Endodermal cell (in vitro differentiated cells): ENCODE results near the gene SOX8. TPM values are rescaled to one million over a fixed set of nuclear protein-coding genes. Genes with fewer than 3 reads are reported as not detected.

Experiments used
- DNase-seq: peaks from one replicate; pipeline ENCODE4 v3.0.0-alpha.2; 2017
- H3K27ac ChIP-seq: 2 replicates; pipeline ENCODE4 v1.5.1; 2013; ENCODE audit warnings: mild to moderate bottlenecking, low read depth, low read length, moderate library complexity
- H3K27me3 ChIP-seq: 2 replicates; pipeline ENCODE4 v1.6.1; 2013; ENCODE audit warnings: mild to moderate bottlenecking, low read length, moderate library complexity; ENCODE audit not compliant: insufficient read depth, control insufficient read depth, poor library complexity, severe bottlenecking
- H3K36me3 ChIP-seq: 2 replicates; pipeline ENCODE4 v1.7.0; 2013; ENCODE audit warnings: mild to moderate bottlenecking, low read length, moderate library complexity; ENCODE audit not compliant: control insufficient read depth, insufficient read depth
- H3K4me1 ChIP-seq: one replicate; pipeline ENCODE4 v1.7.0; 2013; ENCODE audit warnings: low read length; ENCODE audit not compliant: control insufficient read depth, insufficient read depth
- H3K4me3 ChIP-seq: 2 replicates; pipeline ENCODE4 v1.5.1; 2013; ENCODE audit warnings: mild to moderate bottlenecking, low read length, moderate library complexity
- H3K9ac ChIP-seq: 2 replicates; pipeline ENCODE4 v1.6.1; 2013; ENCODE audit warnings: mild to moderate bottlenecking, low read length, moderate library complexity; ENCODE audit not compliant: poor library complexity, severe bottlenecking; ENCODE audit errors: extremely low read depth
- H3K9me3 ChIP-seq: 2 replicates; pipeline ENCODE4 v1.6.1; 2013; ENCODE audit warnings: mild to moderate bottlenecking, low read length, moderate library complexity; ENCODE audit not compliant: control insufficient read depth
- H3K27ac Mint-ChIP-seq: 2 replicates; pipeline ENCODE4 v1.8.0; 2020; ENCODE audit warnings: mixed read lengths
- H3K27me3 Mint-ChIP-seq: 2 replicates; pipeline ENCODE4 v1.8.0; 2021; ENCODE audit warnings: mild to moderate bottlenecking, mixed read lengths; ENCODE audit not compliant: insufficient read depth
- H3K36me3 Mint-ChIP-seq: 2 replicates; pipeline ENCODE4 v1.8.0; 2020; ENCODE audit warnings: low read depth, mixed read lengths
- H3K4me1 Mint-ChIP-seq: 2 replicates; pipeline ENCODE4 v1.8.0; 2020; ENCODE audit warnings: mixed read lengths
- H3K4me3 Mint-ChIP-seq: 2 replicates; pipeline ENCODE4 v1.8.0; 2020; ENCODE audit warnings: mild to moderate bottlenecking, moderate library complexity, mixed read lengths
- H3K9me3 Mint-ChIP-seq: 2 replicates; pipeline ENCODE4 v1.8.0; 2020; ENCODE audit warnings: mild to moderate bottlenecking, mixed read lengths
- CTCF ChIP-seq: fragments of 200-600 bp; sonication (generic); conservative IDR thresholded peaks from 2 replicates; pipeline ENCODE4 v1.5.0; 2021; ENCODE audit warnings: antibody characterized with exemption, mild to moderate bottlenecking
- WGBS, 2 experiments: methylation state at CpG; one replicate each; pipeline versions ENCODE4 v1.1.5 to v1.1.7; 2013; ENCODE audit warnings: missing lambda C conversion rate in 2 of 2, mixed read lengths in 1 of 2; ENCODE audit not compliant: insufficient coverage in 1 of 2, insufficient read length in 1 of 2; 5-methylcytosine and 5-hydroxymethylcytosine counted together
- total RNA-seq, 2 donors: library from RNA; stranded (reverse); fragmentation: NEBNext Ultra II Directional in 1 of 2; extraction: Animal tissue kit (Norgen Biotek cat#: 25700) in 1 of 2; gene quantifications; 2 replicates in 1 of 2; 3 replicates in 1 of 2; pipeline ENCODE4 v1.2.1, GENCODE V29; 2021

SOX8 gene
- total RNA-seq, 2 donors from 2014 or later: 0.69 to 5.1 TPM

DNA sequence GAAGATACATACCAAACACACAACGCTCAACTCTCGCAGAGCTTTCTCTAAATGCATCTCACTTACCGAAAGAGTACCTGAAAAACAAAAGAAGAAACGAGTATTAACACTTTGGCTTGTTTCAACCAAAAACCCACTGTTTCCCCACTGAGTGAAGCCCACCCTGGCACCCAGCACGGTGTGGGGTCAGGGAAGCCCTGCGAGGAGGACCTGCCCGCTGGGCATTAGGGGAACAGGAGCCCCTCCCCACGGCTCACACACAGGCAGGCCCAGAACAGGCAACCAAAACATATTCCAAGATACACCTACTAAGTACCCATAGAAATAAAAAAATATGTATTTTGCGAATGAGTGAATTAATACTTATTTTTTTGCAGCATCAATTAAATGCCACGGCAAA, 47.4 kb upstream of the SOX8 start:
- DNase-seq: no peak
- H3K27ac Mint-ChIP-seq: no peak overlapping the region

DNA sequence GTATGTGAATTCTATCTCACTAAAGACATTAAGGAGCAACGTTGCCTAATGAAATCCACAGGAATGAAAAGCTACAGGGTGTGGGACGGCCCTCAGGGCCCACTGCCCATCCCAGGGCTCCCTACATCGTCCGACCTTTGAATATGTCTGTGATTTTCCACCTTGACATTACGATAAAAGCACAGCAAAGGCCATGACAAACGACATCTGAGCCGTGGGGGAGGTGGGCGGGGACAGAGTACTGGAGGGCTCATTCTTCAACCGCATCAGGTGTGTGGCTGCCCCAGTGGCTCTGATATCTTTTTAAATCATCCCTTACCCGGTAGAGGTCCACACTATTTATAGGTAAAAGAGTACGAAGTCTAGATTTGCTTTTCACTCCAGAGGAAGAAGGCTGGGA, 45.9 kb upstream of the SOX8 start:
- no peaks in the 10 kb centered on the region for H3K27me3 ChIP-seq
- no peak for TF ChIP-seq CTCF
- H3K4me3 Mint-ChIP-seq: no peak overlapping the region

More for the DNA sequence above, 47.4 kb upstream of the SOX8 start:
- H3K9me3 ChIP-seq: no peaks in the 10 kb centered on the region
- 93 to 98% methylated on average over 6 to 8 of the region's 10 CpGs for WGBS, 2 experiments
- H3K27me3 ChIP-seq: no peaks in the 10 kb centered on the region
- no peaks in the 10 kb centered on the region for H3K4me1 ChIP-seq
- Mint-ChIP-seq H3K27me3 (no peaks in the 10 kb centered on the region), H3K4me3 (no peak overlapping the region), H3K9me3 (no peaks in the 10 kb centered on the region), H3K4me1 (no peaks in the 10 kb centered on the region), H3K36me3 (peaks cover 4% of the 10 kb centered on the region)
- no peak overlapping the region for H3K9ac ChIP-seq
- H3K36me3 ChIP-seq: no peaks in the 10 kb centered on the region
- no peak for TF ChIP-seq CTCF
- no peak overlapping the region for H3K4me3 ChIP-seq
- no peak overlapping the region for H3K27ac ChIP-seq

GRCh38 chr16:937311-937710, 44.3 kb upstream of the SOX8 start:
- Mint-ChIP-seq H3K36me3 (peaks cover 24% of the 10 kb centered on the region), H3K4me3 (no peak overlapping the region), H3K27ac (no peak overlapping the region), H3K9me3 (peaks cover 24% of the 10 kb centered on the region), H3K4me1 (no peaks in the 10 kb centered on the region), H3K27me3 (no peaks in the 10 kb centered on the region)
- no peak for DNase-seq
- H3K4me3 ChIP-seq: no peak overlapping the region
- no peaks in the 10 kb centered on the region for H3K36me3 ChIP-seq
- no peak overlapping the region for H3K27ac ChIP-seq
- H3K27me3 ChIP-seq: no peaks in the 10 kb centered on the region
- TF ChIP-seq CTCF: no peak
- no peak overlapping the region for H3K9ac ChIP-seq
- H3K9me3 ChIP-seq: peaks cover 19% of the 10 kb centered on the region
- no peaks in the 10 kb centered on the region for H3K4me1 ChIP-seq
- 65 to 78% methylated on average over 6 to 8 of the region's 8 CpGs for WGBS, 2 experiments

More for the DNA sequence above, 45.9 kb upstream of the SOX8 start:
- no peak overlapping the region for H3K27ac ChIP-seq
- H3K9ac ChIP-seq: no peak overlapping the region
- no peaks in the 10 kb centered on the region for H3K36me3 ChIP-seq
- no peaks in the 10 kb centered on the region for H3K4me1 ChIP-seq
- DNase-seq: peak; percentile 29
- WGBS, 2 experiments: 86 to 89% methylated on average over 9 to 11 of the region's 11 CpGs
- Mint-ChIP-seq H3K4me1 (no peaks in the 10 kb centered on the region), H3K27me3 (no peaks in the 10 kb centered on the region), H3K9me3 (peaks cover 8% of the 10 kb centered on the region), H3K36me3 (peaks cover 12% of the 10 kb centered on the region), H3K27ac (no peak overlapping the region)
- H3K4me3 ChIP-seq: no peak overlapping the region
- H3K9me3 ChIP-seq: peaks cover 3% of the 10 kb centered on the region
